ENCODE measurements around the gene PRR16.

The PRR16 gene

DNA sequence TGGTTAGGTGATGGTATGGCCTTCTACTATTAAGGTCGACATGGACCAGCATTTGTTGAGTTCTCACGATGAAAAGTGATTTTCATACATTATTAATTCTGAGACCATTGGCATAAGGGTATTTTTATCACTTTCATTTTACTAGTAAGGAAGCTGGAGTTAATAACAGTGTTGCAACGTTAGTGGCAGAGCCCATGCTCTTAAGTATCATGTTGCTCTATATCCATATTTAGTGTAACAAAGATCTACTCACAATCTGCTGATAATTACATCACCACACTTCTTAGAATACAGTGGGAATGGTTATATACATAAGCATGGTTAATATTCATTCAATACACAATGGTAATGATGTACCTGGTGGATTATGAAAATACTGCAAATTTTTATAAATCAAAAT is 81.9 kb downstream of the PRR16 start:
- no peak for DNase-seq (ENCODE audit: low spot score)
- Histone ChIP-seq H3K4me3 (ENCODE audit: severe bottlenecking) (no peak overlapping the region), H3K4me1 (ENCODE audit: insufficient read depth, poor library complexity, severe bottlenecking) (no peaks in the 10 kb centered on the region), H3K27me3 (ENCODE audit: insufficient read depth, poor library complexity, severe bottlenecking) (no peaks in the 10 kb centered on the region), H3K27ac (ENCODE audit: poor library complexity, severe bottlenecking) (no peak overlapping the region), H3K36me3 (ENCODE audit: low read depth) (no peaks in the 10 kb centered on the region), H3K9me3 (ENCODE audit: severe bottlenecking) (no peaks in the 10 kb centered on the region)
- no peak; the same call in 2 of the 3 replicates for ATAC-seq (ENCODE audit: low read depth)
- TF ChIP-seq, protein P1, sequence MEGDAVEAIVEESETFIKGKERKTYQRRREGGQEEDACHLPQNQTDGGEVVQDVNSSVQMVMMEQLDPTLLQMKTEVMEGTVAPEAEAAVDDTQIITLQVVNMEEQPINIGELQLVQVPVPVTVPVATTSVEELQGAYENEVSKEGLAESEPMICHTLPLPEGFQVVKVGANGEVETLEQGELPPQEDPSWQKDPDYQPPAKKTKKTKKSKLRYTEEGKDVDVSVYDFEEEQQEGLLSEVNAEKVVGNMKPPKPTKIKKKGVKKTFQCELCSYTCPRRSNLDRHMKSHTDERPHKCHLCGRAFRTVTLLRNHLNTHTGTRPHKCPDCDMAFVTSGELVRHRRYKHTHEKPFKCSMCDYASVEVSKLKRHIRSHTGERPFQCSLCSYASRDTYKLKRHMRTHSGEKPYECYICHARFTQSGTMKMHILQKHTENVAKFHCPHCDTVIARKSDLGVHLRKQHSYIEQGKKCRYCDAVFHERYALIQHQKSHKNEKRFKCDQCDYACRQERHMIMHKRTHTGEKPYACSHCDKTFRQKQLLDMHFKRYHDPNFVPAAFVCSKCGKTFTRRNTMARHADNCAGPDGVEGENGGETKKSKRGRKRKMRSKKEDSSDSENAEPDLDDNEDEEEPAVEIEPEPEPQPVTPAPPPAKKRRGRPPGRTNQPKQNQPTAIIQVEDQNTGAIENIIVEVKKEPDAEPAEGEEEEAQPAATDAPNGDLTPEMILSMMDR (IDR thresholded peaks at IDR 0.05; ENCODE audit: poor library complexity, severe bottlenecking) = no peak

GRCh38 chr5:120546922-120547321 is 82.8 kb downstream of the PRR16 start:
- ATAC-seq (ENCODE audit: low read depth) (no peak), DNase-seq (ENCODE audit: low spot score) (no peak)
- TF ChIP-seq, protein P1 (IDR thresholded peaks at IDR 0.05; ENCODE audit: poor library complexity, severe bottlenecking) = no peak
- no peak overlapping the region for H3K4me3 ChIP-seq (ENCODE audit: severe bottlenecking)
- H3K4me1 ChIP-seq (ENCODE audit: insufficient read depth, poor library complexity, severe bottlenecking) = no peaks in the 10 kb centered on the region
- no peaks in the 10 kb centered on the region for H3K9me3 ChIP-seq (ENCODE audit: severe bottlenecking)
- H3K27ac ChIP-seq (ENCODE audit: poor library complexity, severe bottlenecking) = no peak overlapping the region
- no peaks in the 10 kb centered on the region for H3K36me3 ChIP-seq (ENCODE audit: low read depth)
- H3K27me3 ChIP-seq (ENCODE audit: insufficient read depth, poor library complexity, severe bottlenecking) = no peaks in the 10 kb centered on the region

DNA sequence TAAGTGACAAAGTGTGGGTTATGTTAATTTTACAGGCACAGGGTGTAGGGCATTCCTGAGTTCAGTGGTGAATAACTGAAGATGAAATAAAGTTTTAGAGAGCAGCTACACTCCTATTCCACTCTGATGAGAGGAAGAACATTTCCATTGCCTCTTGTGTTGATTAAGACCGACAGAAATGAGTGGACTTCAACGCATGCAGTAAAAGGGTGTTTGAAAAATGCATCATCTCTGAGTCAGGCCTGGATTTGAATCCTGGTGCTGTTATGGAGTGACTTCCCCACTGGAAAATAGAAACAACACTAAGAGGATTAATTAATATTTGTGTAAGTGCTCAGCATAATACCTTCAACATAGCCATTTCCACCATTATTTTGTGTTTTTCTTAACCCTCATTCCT is 86.3 kb downstream of the PRR16 start:
- TF ChIP-seq, protein P1 (IDR thresholded peaks at IDR 0.05; ENCODE audit: poor library complexity, severe bottlenecking) = no peak
- H3K27me3 ChIP-seq (ENCODE audit: insufficient read depth, poor library complexity, severe bottlenecking) = no peaks in the 10 kb centered on the region
- no peaks in the 10 kb centered on the region for H3K4me1 ChIP-seq (ENCODE audit: insufficient read depth, poor library complexity, severe bottlenecking)
- no peaks in the 10 kb centered on the region for H3K9me3 ChIP-seq (ENCODE audit: severe bottlenecking)
- H3K36me3 ChIP-seq (ENCODE audit: low read depth) = no peaks in the 10 kb centered on the region
- no peak for ATAC-seq (ENCODE audit: low read depth)
- H3K4me3 ChIP-seq (ENCODE audit: severe bottlenecking) = no peak overlapping the region
- DNase-seq (ENCODE audit: low spot score) = no peak
- H3K27ac ChIP-seq (ENCODE audit: poor library complexity, severe bottlenecking) = no peak overlapping the region

DNA sequence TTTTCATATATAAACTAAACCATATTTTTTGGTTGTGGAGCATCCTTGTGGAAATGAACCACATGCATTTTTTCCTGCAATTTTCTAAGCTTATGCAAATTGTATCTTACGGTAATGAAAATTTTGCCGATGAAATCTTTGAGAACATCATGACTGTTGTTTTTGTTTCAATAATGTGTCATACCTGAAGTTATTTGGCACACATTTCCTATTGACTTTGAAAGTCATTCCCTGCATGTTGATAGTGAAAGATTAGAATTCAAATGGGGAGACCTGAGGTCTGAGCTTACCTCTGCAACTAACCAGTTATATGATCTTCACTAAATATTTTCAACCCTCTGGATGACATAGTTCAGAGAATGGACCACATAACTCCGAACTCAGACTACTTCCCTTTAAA is 88.5 kb downstream of the PRR16 start:
- TF ChIP-seq, protein P1 (IDR thresholded peaks at IDR 0.05; ENCODE audit: poor library complexity, severe bottlenecking) = no peak
- Histone ChIP-seq H3K27ac (ENCODE audit: poor library complexity, severe bottlenecking) (no peak overlapping the region), H3K4me1 (ENCODE audit: insufficient read depth, poor library complexity, severe bottlenecking) (no peaks in the 10 kb centered on the region), H3K9me3 (ENCODE audit: severe bottlenecking) (no peaks in the 10 kb centered on the region), H3K36me3 (ENCODE audit: low read depth) (no peaks in the 10 kb centered on the region), H3K27me3 (ENCODE audit: insufficient read depth, poor library complexity, severe bottlenecking) (no peaks in the 10 kb centered on the region), H3K4me3 (ENCODE audit: severe bottlenecking) (no peak overlapping the region)
- DNase-seq (ENCODE audit: low spot score) (no peak), ATAC-seq (ENCODE audit: low read depth) (peak; percentile 38; the same call in 1 of the 3 replicates)

DNA sequence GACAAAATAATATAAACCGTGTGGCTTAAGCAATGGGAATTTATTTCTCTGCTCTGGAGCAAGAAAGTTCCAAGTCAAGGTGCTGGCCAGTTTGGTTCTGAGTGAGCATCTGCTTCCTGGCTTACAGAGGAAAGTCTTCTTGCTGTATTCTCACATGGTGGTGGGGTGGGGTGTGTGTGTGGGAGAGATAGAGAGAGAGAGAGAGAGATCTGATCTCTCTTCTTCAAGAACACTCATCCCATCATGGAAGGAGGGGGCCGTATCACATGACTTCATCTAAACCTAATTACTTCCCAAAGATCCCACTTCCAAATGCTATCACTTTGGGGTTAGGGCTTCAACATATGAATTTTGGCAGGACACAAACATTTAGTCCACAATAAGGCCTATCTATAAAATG is 91.2 kb downstream of the PRR16 start:
- no peak for ATAC-seq (ENCODE audit: low read depth)
- H3K9me3 ChIP-seq (ENCODE audit: severe bottlenecking) = no peaks in the 10 kb centered on the region
- H3K36me3 ChIP-seq (ENCODE audit: low read depth) = no peaks in the 10 kb centered on the region
- DNase-seq (ENCODE audit: low spot score) = no peak
- H3K4me3 ChIP-seq (ENCODE audit: severe bottlenecking) = no peak overlapping the region
- TF ChIP-seq, protein P1 (IDR thresholded peaks at IDR 0.05; ENCODE audit: poor library complexity, severe bottlenecking) = no peak
- H3K27me3 ChIP-seq (ENCODE audit: insufficient read depth, poor library complexity, severe bottlenecking) = no peaks in the 10 kb centered on the region
- H3K4me1 ChIP-seq (ENCODE audit: insufficient read depth, poor library complexity, severe bottlenecking) = no peaks in the 10 kb centered on the region
- H3K27ac ChIP-seq (ENCODE audit: poor library complexity, severe bottlenecking) = no peak overlapping the region

All from RWPE2 (cell line).